ENCODE results near the gene DMTF1. TPM values are rescaled to one million over a fixed set of nuclear protein-coding genes. Genes with fewer than 3 reads are reported as not detected.

DMTF1 gene
- total and polyA plus RNA-seq, 10 of the 15 experiments (the other 5 are each of a cell fraction or from before 2014, with no cell fraction given) = 24.3 to 191 (median 72.0) TPM

GRCh38 chr7:87178320-87178719 is 26.1 kb downstream of the DMTF1 start:
- Histone ChIP-seq H3K27ac (ENCODE audit: control insufficient read depth, insufficient read depth) (no peak overlapping the region), H2AFZ (ENCODE audit: control insufficient read depth, low read depth, low read length) (no peak overlapping the region), H3K9ac (ENCODE audit: control insufficient read depth, insufficient read depth, low read length) (no peak overlapping the region), H3K36me3 (ENCODE audit: control insufficient read depth in 2 of 2, insufficient read depth in 2 of 2, low read length in 1 of 2) (peaks cover 2 to 51% of the 10 kb centered on the region in 2 experiments), H3K4me2 (ENCODE audit: control insufficient read depth, insufficient read depth) (no peak overlapping the region), H3K9me3 (replicated peaks; ENCODE audit: control insufficient read depth, insufficient read depth, low read length) (no peaks in the 10 kb centered on the region), H3K4me1 (ENCODE audit: control insufficient read depth, insufficient read depth, low read length) (no peaks in the 10 kb centered on the region), H4K20me1 (ENCODE audit: control insufficient read depth, insufficient read depth) (no peaks in the 10 kb centered on the region), H3K79me2 (ENCODE audit: control insufficient read depth, insufficient read depth, low read length) (peaks cover 2% of the 10 kb centered on the region), H3K4me3 (no peak overlapping the region), H3K27me3 (replicated peaks in 1 of 2; ENCODE audit: control insufficient read depth in 2 of 2, insufficient read depth in 2 of 2, low read length in 1 of 2) (no peaks in the 10 kb centered on the region)
- no TSS peak for BruUV-seq (replicated peaks)
- DNase-seq (ENCODE audit: low read depth, low spot score) = no peak
- ChIA-PET POLR2A (no interaction called here), SMC1A (ENCODE audit: uncharacterized antibody, unreplicated experiment) (interaction anchor here (1.3 kb wide), 1 partner anchor 34 kb away, joined by 3 read pairs; no protein-coding TSS in a partner anchor), RAD21 (ENCODE audit: unreplicated experiment) (no interaction called here), CTCF (interaction anchor here (0.9 to 1.2 kb wide), 2 partner anchors 12 to 16 kb away, joined by 3 read pairs; no protein-coding TSS in a partner anchor)
- intact Hi-C loops (cut with micrococcal nuclease; ENCODE audit: unreplicated experiment) (no loop called here), in situ Hi-C loops (cut with MboI) (no loop called here)
- FAIRE-seq = no peak
- ATAC-seq = no peak
- TF ChIP-seq NFIC (IDR thresholded peaks at IDR 0.05; ENCODE audit: low read depth, low read length) (no peak), TCF7 (IDR thresholded peaks at IDR 0.05; ENCODE audit: borderline replicate concordance) (no peak), ATF2 (IDR thresholded peaks at IDR 0.05; ENCODE audit: low read length) (no peak), RAD51 (IDR thresholded peaks at IDR 0.05) (no peak), NBN (IDR thresholded peaks at IDR 0.05) (no peak), RELA (IDR thresholded peaks at IDR 0.05; ENCODE audit: borderline replicate concordance, partially characterized antibody) (no peak), TBL1XR1 (IDR thresholded peaks at IDR 0.05; ENCODE audit: low read depth, low read length) (no peak), ZNF24 (IDR thresholded peaks at IDR 0.05) (no peak), TAF1 (IDR thresholded peaks at IDR 0.05; ENCODE audit: borderline replicate concordance, low read depth, low read length) (no peak), PBX3 (IDR thresholded peaks at IDR 0.05; ENCODE audit: insufficient replicate concordance, low read depth, low read length) (no peak), MAX (IDR thresholded peaks at IDR 0.05; ENCODE audit: low read depth, low read length) (no peak)
- 68% methylated on average over 4 of the region's 4 CpGs for WGBS (ENCODE audit: insufficient coverage, insufficient replicate concordance, low lambda C conversion rate, missing lambda C conversion rate)

Measured in GM12878 (cell line).